HL-60/S4 treated with phorbol 12-myristate 13-acetate at 8.2 ng/mL for 4 days and 3 days (cell line): ENCODE data around the gene STBD1.
"Not testable (repeated sequence)": the region's sequence is repeated elsewhere in the genome, so short reads cannot be mapped to it uniquely, and the experiment has no call there.

Experiments used
- in situ Hi-C: fragments of 300-500 bp; cut with MboI; formaldehyde crosslinking; loops from 2 replicates; pipeline ENCODE4 v1.15.0; 2022; ENCODE audit warnings: low sequenced_read_pairs

Gene STBD1

GRCh38 chr4:76282941-76283689 lies 23.4 kb upstream of the STBD1 start:
- in situ Hi-C loops = no loop called here

- in situ Hi-C loops = no loop called here
Observed at GRCh38 chr4:76283900-76284299, 22.6 kb upstream of the STBD1 start.

GRCh38 chr4:76287811-76288210 lies 18.7 kb upstream of the STBD1 start:
- in situ Hi-C loops = not testable (repeated sequence)

- in situ Hi-C loops = loop anchor here (10.0 kb wide), 1 partner anchor 78 kb away; the partner anchor contains the start of gene SCARB2
Observed at GRCh38 chr4:76292730-76293129, 13.8 kb upstream of the STBD1 start.

GRCh38 chr4:76293772-76294171 lies 12.8 kb upstream of the STBD1 start:
- in situ Hi-C loops = loop anchor here (10.0 kb wide), 1 partner anchor 79 kb away; the partner anchor contains the start of gene SCARB2

GRCh38 chr4:76296286-76296820 lies 10.2 kb upstream of the STBD1 start:
- in situ Hi-C loops = loop anchor here (10.0 kb wide), 1 partner anchor 82 kb away; the partner anchor contains the start of gene SCARB2

GRCh38 chr4:76298227-76298626 lies 8.3 kb upstream of the STBD1 start:
- in situ Hi-C loops = loop anchor here (10.0 kb wide), 1 partner anchor 83 kb away; the partner anchor contains the start of gene SCARB2

GRCh38 chr4:76300012-76300411 lies 6.5 kb upstream of the STBD1 start:
- in situ Hi-C loops = no loop called here

- in situ Hi-C loops = no loop called here
Observed at GRCh38 chr4:76301068-76301774, 5.3 kb upstream of the STBD1 start.

- in situ Hi-C loops = no loop called here
Observed at GRCh38 chr4:76301775-76302162, 4.8 kb upstream of the STBD1 start.

- in situ Hi-C loops = no loop called here
Observed at GRCh38 chr4:76302826-76303438, 3.6 kb upstream of the STBD1 start.

GRCh38 chr4:76305033-76305687 lies 1.4 kb upstream of the STBD1 start:
- in situ Hi-C loops = no loop called here

GRCh38 chr4:76306882-76307659 lies 538 bp downstream of the STBD1 start:
- in situ Hi-C loops = no loop called here

- in situ Hi-C loops = no loop called here
Observed at GRCh38 chr4:76307660-76308014, 1.1 kb downstream of the STBD1 start.

- in situ Hi-C loops = no loop called here
Observed at GRCh38 chr4:76308548-76308947, 2.0 kb downstream of the STBD1 start.

GRCh38 chr4:76309939-76310550 lies 3.5 kb downstream of the STBD1 start:
- in situ Hi-C loops = no loop called here

GRCh38 chr4:76310683-76311082 lies 4.2 kb downstream of the STBD1 start:
- in situ Hi-C loops = no loop called here

GRCh38 chr4:76311896-76312331 lies 5.4 kb downstream of the STBD1 start:
- in situ Hi-C loops = no loop called here

- in situ Hi-C loops = no loop called here
Observed at GRCh38 chr4:76312457-76312856, 5.9 kb downstream of the STBD1 start.

- in situ Hi-C loops = no loop called here
Observed at GRCh38 chr4:76313547-76313946, 7.0 kb downstream of the STBD1 start.
